HG02970 (cell line): ENCODE data around the gene USP35.

Source experiments
- ATAC-seq: cut with Tn5 transposase; IDR thresholded peaks from one replicate; pipeline ENCODE4 v1.9.1; 2021; ENCODE audit warnings: mild to moderate bottlenecking, moderate library complexity, moderate number of reproducible peaks; ENCODE audit not compliant: unreplicated experiment, low FRiP score

The USP35 gene

GRCh38 chr11:78188286-78189173 lies at the start of gene USP35, which contains the start of gene KCTD21:
Gene USP35, plus strand, starts transcription at chr11:78188919. Its CDS starts 7,327 bp downstream, at chr11:78196246.
Gene KCTD21, minus strand, starts transcription at chr11:78188626. Its CDS starts 14,072 bp downstream, at chr11:78174554.
- ATAC-seq: peak; percentile 95

- ATAC-seq: peak; percentile 88
Measured at GRCh38 chr11:78139422-78140391, 49.0 kb upstream of the USP35 start, which contains the start of gene ALG8. Gene ALG8, minus strand, starts transcription at chr11:78139626. Its CDS starts 38 bp downstream, at chr11:78139588.

- ATAC-seq: no peak
Measured at GRCh38 chr11:78140392-78141077, 48.2 kb upstream of the USP35 start.

GRCh38 chr11:78145511-78146025 lies 43.2 kb upstream of the USP35 start:
- ATAC-seq: no peak

- ATAC-seq: no peak
Measured at GRCh38 chr11:78147807-78148206, 40.9 kb upstream of the USP35 start.

GRCh38 chr11:78149646-78150045 lies 39.1 kb upstream of the USP35 start:
- no peak for ATAC-seq

- no peak for ATAC-seq
Measured at GRCh38 chr11:78150346-78150745, 38.4 kb upstream of the USP35 start.

GRCh38 chr11:78150754-78151153 lies 38.0 kb upstream of the USP35 start:
- ATAC-seq: no peak

GRCh38 chr11:78151804-78152203 lies 36.9 kb upstream of the USP35 start:
- no peak for ATAC-seq

- no peak for ATAC-seq
Measured at GRCh38 chr11:78156127-78156844, 32.4 kb upstream of the USP35 start.

- no peak for ATAC-seq
Measured at GRCh38 chr11:78158987-78159652, 29.6 kb upstream of the USP35 start.

- ATAC-seq: no peak
Measured at GRCh38 chr11:78160557-78160956, 28.2 kb upstream of the USP35 start.

- ATAC-seq: no peak
Measured at GRCh38 chr11:78161346-78161745, 27.4 kb upstream of the USP35 start.

GRCh38 chr11:78161962-78162371 lies 26.8 kb upstream of the USP35 start:
- no peak for ATAC-seq

GRCh38 chr11:78163828-78164227 lies 24.9 kb upstream of the USP35 start:
- ATAC-seq: no peak

- ATAC-seq: no peak
Measured at GRCh38 chr11:78164471-78164870, 24.2 kb upstream of the USP35 start.

- no peak for ATAC-seq
Measured at GRCh38 chr11:78166855-78167469, 21.8 kb upstream of the USP35 start.
